ENCODE data around the gene FBP2. TPM values are rescaled to one million over a fixed set of nuclear protein-coding genes. Genes with fewer than 3 reads are reported as not detected.
"Not testable (repeated sequence)": the region's sequence is repeated elsewhere in the genome, so short reads cannot be mapped to it uniquely, and the experiment has no call there.

FBP2 gene
- total and polyA plus RNA-seq, 2 donors (not counting 1 experiment from before 2014, with no cell fraction given) = not detected

DNA sequence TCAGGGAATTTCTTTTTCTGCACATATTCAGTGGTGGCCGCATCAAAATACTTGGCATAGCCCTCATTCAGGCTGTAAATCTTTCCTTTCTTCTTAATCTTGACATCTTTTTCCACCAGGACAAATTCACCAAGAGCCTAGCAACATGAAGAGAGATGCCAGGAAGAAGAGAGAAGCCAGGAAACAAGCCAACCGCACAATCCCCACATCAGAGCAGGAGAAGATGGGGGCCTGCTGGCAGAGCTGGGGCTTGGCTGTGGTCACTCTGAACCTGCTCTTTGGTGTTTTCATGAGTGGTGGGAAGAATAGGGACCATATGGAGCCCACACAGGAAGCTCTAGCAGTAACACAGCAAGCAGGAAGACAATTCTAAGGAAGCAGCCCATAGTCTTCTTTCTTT is 26.4 kb downstream of the FBP2 start:
- no peak overlapping the region for H3K4me3 ChIP-seq (ENCODE audit: control extremely low read depth in 1 of 5, extremely low read depth in 1 of 5, insufficient read depth in 1 of 5, low read depth in 2 of 5, low read length in 4 of 5)
- no peak for DNase-seq
- TF ChIP-seq, protein P1, sequence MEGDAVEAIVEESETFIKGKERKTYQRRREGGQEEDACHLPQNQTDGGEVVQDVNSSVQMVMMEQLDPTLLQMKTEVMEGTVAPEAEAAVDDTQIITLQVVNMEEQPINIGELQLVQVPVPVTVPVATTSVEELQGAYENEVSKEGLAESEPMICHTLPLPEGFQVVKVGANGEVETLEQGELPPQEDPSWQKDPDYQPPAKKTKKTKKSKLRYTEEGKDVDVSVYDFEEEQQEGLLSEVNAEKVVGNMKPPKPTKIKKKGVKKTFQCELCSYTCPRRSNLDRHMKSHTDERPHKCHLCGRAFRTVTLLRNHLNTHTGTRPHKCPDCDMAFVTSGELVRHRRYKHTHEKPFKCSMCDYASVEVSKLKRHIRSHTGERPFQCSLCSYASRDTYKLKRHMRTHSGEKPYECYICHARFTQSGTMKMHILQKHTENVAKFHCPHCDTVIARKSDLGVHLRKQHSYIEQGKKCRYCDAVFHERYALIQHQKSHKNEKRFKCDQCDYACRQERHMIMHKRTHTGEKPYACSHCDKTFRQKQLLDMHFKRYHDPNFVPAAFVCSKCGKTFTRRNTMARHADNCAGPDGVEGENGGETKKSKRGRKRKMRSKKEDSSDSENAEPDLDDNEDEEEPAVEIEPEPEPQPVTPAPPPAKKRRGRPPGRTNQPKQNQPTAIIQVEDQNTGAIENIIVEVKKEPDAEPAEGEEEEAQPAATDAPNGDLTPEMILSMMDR (IDR thresholded peaks at IDR 0.05) = no peak
- TF ChIP-seq EZH2 (IDR thresholded peaks at IDR 0.05; ENCODE audit: borderline replicate concordance, insufficient read depth, low read depth, low read length, poor library complexity, severe bottlenecking) = no peak
- Mint-ChIP-seq H3K27me3 (peaks cover 19% of the 10 kb centered on the region), H3K4me1 (no peaks in the 10 kb centered on the region), H3K4me3 (no peak overlapping the region), H3K27ac (no peak overlapping the region), H3K9me3 (ENCODE audit: insufficient read depth) (peaks cover 5% of the 10 kb centered on the region)
- H3K9me3 ChIP-seq (ENCODE audit: control extremely low read depth in 1 of 3, control insufficient read depth in 2 of 3, insufficient read depth in 1 of 3, low read length in 2 of 3) = no peaks in the 10 kb centered on the region
- 100% methylated on average over 1 of the region's 2 CpGs for WGBS (ENCODE audit: insufficient coverage)
- no peak overlapping the region for H3K27ac ChIP-seq (ENCODE audit: low read length in 2 of 2)
- H3K4me2 ChIP-seq (replicated peaks; ENCODE audit: low read depth, low read length, poor library complexity, severe bottlenecking) = no peak overlapping the region
- no peak overlapping the region for H3K9ac ChIP-seq (ENCODE audit: low read length)
- ATAC-seq (ENCODE audit: low read depth) = no peak
- H4K20me1 ChIP-seq (ENCODE audit: control insufficient read depth, insufficient read depth, low read length, poor library complexity, severe bottlenecking) = no peaks in the 10 kb centered on the region
- H2AFZ ChIP-seq (ENCODE audit: insufficient read depth, low read depth, low read length, poor library complexity, severe bottlenecking) = no peak overlapping the region
- H3K36me3 ChIP-seq (replicated peaks in 1 of 2; ENCODE audit: control extremely low read depth in 1 of 2, control insufficient read depth in 1 of 2, extremely low read depth in 1 of 2, insufficient read depth in 2 of 2, low read length in 1 of 2) = no peaks in the 10 kb centered on the region
- peaks cover 0 to 5% (median 0%) of the 10 kb centered on the region in 4 experiments for H3K27me3 ChIP-seq (replicated peaks in 1 of 4; ENCODE audit: control extremely low read depth in 1 of 4, control insufficient read depth in 3 of 4, insufficient read depth in 4 of 4, low read length in 3 of 4)
- ChIA-PET POLR2A (no interaction called here), CTCF (no interaction called here)
- intact Hi-C loops (cut with micrococcal nuclease) = no loop called here
- H3K4me1 ChIP-seq (ENCODE audit: control insufficient read depth in 2 of 2, insufficient read depth in 2 of 2, low read length in 2 of 2) = no peaks in the 10 kb centered on the region
- no peaks in the 10 kb centered on the region for H3K79me2 ChIP-seq (ENCODE audit: control insufficient read depth, insufficient read depth, low read length)

DNA sequence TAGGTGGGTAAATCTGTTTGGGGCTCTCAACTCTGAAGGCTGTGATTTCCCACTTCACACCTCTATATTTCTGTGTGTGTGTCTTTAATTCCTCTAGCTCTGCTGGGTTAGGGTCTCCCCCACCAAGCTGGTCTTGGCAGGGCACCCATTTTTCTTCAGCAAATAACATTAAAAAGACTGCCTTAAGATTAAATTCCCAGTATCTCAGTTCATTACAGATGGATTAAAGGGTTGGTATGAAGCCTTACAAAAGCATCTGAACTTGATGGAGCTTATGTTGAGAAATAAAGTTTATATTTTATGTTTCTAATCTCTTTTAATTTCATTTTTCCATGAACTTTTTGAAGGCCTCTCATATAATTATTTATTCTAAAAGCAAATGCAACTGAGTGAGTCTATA is 27.1 kb downstream of the FBP2 start:
- Mint-ChIP-seq H3K27me3 (peaks cover 20% of the 10 kb centered on the region), H3K9me3 (ENCODE audit: insufficient read depth) (peaks cover 5% of the 10 kb centered on the region), H3K4me1 (no peaks in the 10 kb centered on the region), H3K4me3 (no peak overlapping the region), H3K27ac (no peak overlapping the region)
- H4K20me1 ChIP-seq (ENCODE audit: control insufficient read depth, insufficient read depth, low read length, poor library complexity, severe bottlenecking) = no peaks in the 10 kb centered on the region
- no peak for DNase-seq
- H3K27me3 ChIP-seq (replicated peaks in 1 of 4; ENCODE audit: control extremely low read depth in 1 of 4, control insufficient read depth in 3 of 4, insufficient read depth in 4 of 4, low read length in 3 of 4) = peaks cover 0 to 2% (median 0%) of the 10 kb centered on the region in 4 experiments
- intact Hi-C loops (cut with micrococcal nuclease) = no loop called here
- POLR2A ChIA-PET = no interaction called here
- CTCF ChIA-PET = no interaction called here
- no peaks in the 10 kb centered on the region for H3K79me2 ChIP-seq (ENCODE audit: control insufficient read depth, insufficient read depth, low read length)
- no peak overlapping the region for H3K9ac ChIP-seq (ENCODE audit: low read length)
- H2AFZ ChIP-seq (ENCODE audit: insufficient read depth, low read depth, low read length, poor library complexity, severe bottlenecking) = no peak overlapping the region
- no peak overlapping the region for H3K27ac ChIP-seq (ENCODE audit: low read length in 2 of 2)
- ATAC-seq (ENCODE audit: low read depth) = no peak
- H3K4me2 ChIP-seq (replicated peaks; ENCODE audit: low read depth, low read length, poor library complexity, severe bottlenecking) = no peak overlapping the region
- H3K36me3 ChIP-seq (replicated peaks in 1 of 2; ENCODE audit: control extremely low read depth in 1 of 2, control insufficient read depth in 1 of 2, extremely low read depth in 1 of 2, insufficient read depth in 2 of 2, low read length in 1 of 2) = no peaks in the 10 kb centered on the region
- H3K4me1 ChIP-seq (ENCODE audit: control insufficient read depth in 2 of 2, insufficient read depth in 2 of 2, low read length in 2 of 2) = no peaks in the 10 kb centered on the region
- H3K9me3 ChIP-seq (ENCODE audit: control extremely low read depth in 1 of 3, control insufficient read depth in 2 of 3, insufficient read depth in 1 of 3, low read length in 2 of 3) = no peaks in the 10 kb centered on the region
- H3K4me3 ChIP-seq (ENCODE audit: control extremely low read depth in 1 of 5, extremely low read depth in 1 of 5, insufficient read depth in 1 of 5, low read depth in 2 of 5, low read length in 4 of 5) = no peak overlapping the region
- TF ChIP-seq EZH2 (IDR thresholded peaks at IDR 0.05; ENCODE audit: borderline replicate concordance, insufficient read depth, low read depth, low read length, poor library complexity, severe bottlenecking) = no peak

- H3K36me3 ChIP-seq (replicated peaks in 1 of 2; ENCODE audit: control extremely low read depth in 1 of 2, control insufficient read depth in 1 of 2, extremely low read depth in 1 of 2, insufficient read depth in 2 of 2, low read length in 1 of 2); H3K27ac ChIP-seq (ENCODE audit: low read length in 2 of 2); intact Hi-C loops (cut with micrococcal nuclease); H3K9ac ChIP-seq (ENCODE audit: low read length); H3K9me3 ChIP-seq (ENCODE audit: control extremely low read depth in 1 of 3, control insufficient read depth in 2 of 3, insufficient read depth in 1 of 3, low read length in 2 of 3); H3K4me2 ChIP-seq (replicated peaks; ENCODE audit: low read depth, low read length, poor library complexity, severe bottlenecking); H3K79me2 ChIP-seq (ENCODE audit: control insufficient read depth, insufficient read depth, low read length); CTCF ChIA-PET; ATAC-seq (ENCODE audit: low read depth); H3K4me1 ChIP-seq (ENCODE audit: control insufficient read depth in 2 of 2, insufficient read depth in 2 of 2, low read length in 2 of 2); DNase-seq; H3K27ac Mint-ChIP-seq; H3K4me1 Mint-ChIP-seq; H3K4me3 ChIP-seq (ENCODE audit: control extremely low read depth in 1 of 5, extremely low read depth in 1 of 5, insufficient read depth in 1 of 5, low read depth in 2 of 5, low read length in 4 of 5); H2AFZ ChIP-seq (ENCODE audit: insufficient read depth, low read depth, low read length, poor library complexity, severe bottlenecking); H3K9me3 Mint-ChIP-seq (ENCODE audit: insufficient read depth); H3K27me3 ChIP-seq (replicated peaks in 1 of 4; ENCODE audit: control extremely low read depth in 1 of 4, control insufficient read depth in 3 of 4, insufficient read depth in 4 of 4, low read length in 3 of 4); POLR2A ChIA-PET; H3K4me3 Mint-ChIP-seq; H4K20me1 ChIP-seq (ENCODE audit: control insufficient read depth, insufficient read depth, low read length, poor library complexity, severe bottlenecking): not testable (repeated sequence)
- H3K27me3 Mint-ChIP-seq = peaks cover 22% of the 10 kb centered on the region
- WGBS (ENCODE audit: insufficient coverage) = 100% methylated on average over 1 of the region's 3 CpGs
Observed at GRCh38 chr9:94564279-94564678, 29.3 kb downstream of the FBP2 start.

Measured in B cell (primary cell).